Measurements from ENCODE around the gene FNBP1L.

- no peak for TF ChIP-seq CTCF (IDR thresholded peaks at IDR 0.05)
- TF ChIP-seq POLR2A (IDR thresholded peaks at IDR 0.05): no peak
These were observed 9.2 kb upstream of the FNBP1L start for GRCh38 chr1:93438716-93439115.

All from testis (tissue), 2 donors.